Activated CD8-positive, alpha-beta memory T cell treated with anti-CD3 and anti-CD28 coated beads, Interleukin-2, amount 50 U/mL, for 4 hours (primary cell): ENCODE data around the gene PLEKHM3.

ENCODE experiments used
- DNase-seq: peaks from one replicate; pipeline ENCODE4 v3.0.0-alpha.2; 2020

Gene PLEKHM3

GRCh38 chr2:207944334-207944733 lies 81.0 kb downstream of the PLEKHM3 start:
- DNase-seq = no peak

DNA sequence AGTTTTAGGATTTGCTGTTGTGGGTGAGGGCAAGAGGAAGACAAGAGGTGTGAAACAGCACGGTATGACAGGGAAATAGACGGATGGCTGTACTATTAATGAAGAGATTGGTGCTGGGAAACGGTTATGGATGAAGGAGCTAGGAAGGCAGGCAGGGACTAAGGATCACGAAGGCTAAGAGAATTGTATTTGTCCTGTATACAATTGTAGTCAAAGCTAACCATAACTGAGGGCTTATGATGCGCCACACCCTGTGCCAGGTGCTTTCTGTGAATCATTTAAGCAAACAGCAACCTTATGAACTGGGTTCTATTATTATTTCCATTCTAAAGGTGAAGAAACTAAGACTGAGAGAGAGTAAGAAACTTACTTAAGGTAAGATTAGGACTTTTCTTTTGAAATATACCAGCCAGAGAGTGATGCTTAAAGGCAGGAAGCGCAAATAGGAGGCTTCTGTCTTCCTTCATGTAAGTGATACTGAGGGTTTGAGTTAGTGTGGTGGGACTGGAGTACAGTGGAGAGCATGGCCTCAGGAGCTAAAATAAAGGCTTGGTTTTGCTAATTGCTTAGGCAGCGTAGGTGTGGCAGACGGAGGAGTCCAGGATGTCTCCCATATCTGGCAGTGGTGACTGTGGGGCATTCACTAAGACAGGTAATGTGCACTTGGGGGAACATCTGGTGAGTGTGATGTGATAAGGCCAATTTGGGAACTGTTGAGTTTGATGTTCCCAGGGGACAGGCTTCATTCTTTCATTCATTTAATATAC lies 85.8 kb downstream of the PLEKHM3 start:
- no peak for DNase-seq

DNA sequence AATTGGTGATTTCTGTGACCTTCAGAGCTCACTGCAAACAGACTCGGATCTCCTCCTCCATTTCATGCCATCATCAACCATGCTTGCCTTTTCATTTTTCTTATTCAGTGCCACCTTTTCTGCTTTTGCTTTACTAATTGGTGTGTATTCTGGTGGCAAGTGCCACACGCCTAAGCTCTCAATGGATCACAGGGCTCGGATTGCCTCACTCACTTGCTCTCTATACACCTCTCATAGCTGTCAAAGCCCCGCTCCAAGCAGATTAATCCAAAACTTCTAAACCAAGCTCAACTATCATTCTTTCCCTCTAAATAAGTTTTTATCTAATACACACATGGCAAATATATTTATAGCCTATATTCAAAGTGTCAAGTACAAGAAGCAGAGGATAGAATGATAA lies 86.4 kb downstream of the PLEKHM3 start:
- DNase-seq = no peak

DNA sequence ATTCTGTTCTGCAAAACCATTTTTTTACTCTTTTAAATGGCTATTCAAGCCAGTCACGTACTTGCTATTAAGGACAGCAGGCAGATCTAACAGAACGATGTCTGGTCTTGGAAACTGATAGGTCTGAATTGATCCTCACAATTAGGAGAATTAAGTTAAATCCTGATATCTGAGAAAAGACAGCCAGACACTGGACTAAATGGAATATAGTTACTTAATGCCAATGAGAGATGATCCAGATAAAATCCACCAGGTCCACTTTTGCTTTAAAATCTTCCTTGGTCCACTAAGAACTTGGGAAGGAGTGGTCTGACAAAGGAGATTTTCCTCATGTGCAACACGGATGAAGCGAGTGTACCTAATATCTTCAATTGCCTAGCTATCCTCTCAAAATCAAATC lies 86.9 kb downstream of the PLEKHM3 start:
- DNase-seq = no peak

DNA sequence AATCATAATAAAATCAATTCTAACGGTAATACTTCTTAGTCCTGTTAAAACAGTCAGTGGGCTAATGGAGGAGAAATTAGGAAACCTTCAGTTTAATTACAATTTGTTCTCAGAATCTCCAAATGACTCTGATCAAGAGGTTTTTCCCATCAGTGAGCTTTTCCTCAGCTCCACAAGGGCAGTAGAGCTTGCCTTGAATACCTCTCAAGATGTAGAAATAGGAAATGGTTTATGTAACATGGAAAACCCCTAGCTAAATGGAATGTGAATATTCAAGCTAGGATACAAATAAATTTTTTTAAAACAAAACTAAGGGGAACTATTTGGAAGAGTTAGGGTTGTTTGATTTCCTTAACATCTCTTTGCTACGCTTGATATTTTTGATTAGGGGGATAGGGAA lies 87.5 kb downstream of the PLEKHM3 start:
- DNase-seq = no peak

- no peak for DNase-seq
These were observed 88.1 kb downstream of the PLEKHM3 start for GRCh38 chr2:207937253-207937652.

- DNase-seq = no peak
These were observed 88.9 kb downstream of the PLEKHM3 start for GRCh38 chr2:207936380-207936779.

GRCh38 chr2:207935991-207936370 lies 89.3 kb downstream of the PLEKHM3 start:
- no peak for DNase-seq

DNA sequence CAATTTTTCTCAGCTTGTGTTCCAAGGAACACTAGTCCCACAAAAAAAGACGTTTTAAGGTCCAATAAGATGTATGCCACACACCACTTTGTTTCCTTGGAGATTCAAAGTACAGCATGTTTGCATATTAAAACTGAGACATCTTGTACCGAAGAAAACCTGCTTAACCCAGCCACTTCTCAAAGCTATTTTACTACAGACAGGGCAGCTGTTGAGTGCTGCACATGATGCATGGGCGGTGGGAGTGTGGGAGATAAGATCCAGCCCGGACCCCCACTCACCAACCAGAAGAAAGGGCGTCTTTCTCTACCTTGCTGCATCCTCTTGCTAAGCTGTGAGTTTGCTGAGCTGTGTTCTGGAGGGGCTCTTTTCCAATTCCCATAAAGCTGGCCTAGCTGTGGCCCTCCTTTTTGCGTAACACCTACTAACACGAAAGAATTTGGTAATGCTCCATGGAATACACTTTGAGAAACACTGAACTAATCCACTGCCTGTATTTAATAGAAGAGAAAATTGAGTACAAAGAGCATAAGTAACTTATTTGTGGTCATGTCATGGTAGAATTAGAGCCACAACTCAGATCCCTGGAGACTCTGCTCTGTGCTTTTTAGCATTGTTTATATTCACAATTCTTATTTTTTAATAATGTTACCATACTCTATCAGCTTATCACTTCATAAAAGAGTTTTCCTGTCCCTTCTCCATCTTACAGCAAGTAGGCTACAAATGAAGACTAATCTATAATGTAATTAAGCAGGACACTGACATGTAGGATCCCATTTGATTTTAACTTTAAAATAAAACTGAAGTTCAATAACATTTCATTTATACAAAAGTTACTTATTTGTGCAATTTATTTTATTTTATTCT lies 90.0 kb downstream of the PLEKHM3 start:
- no peak for DNase-seq

DNA sequence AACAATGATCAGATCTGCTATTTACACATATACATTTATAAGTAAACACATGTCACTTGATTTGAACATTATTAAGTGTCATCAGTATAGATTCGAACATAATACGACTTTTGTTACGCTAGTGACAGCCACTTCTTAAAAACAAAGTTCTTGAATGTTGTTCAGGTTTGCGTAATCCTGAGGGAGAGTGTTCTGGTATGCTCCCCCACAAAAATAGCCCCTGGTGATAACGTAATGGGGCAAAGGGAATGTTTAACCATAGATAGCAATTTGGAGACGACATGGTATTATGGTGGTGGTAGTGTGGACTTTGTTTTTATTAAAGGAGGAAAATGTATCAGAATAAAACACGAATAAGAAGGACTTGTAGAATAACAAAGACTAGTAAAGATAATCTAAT lies 90.6 kb downstream of the PLEKHM3 start:
- no peak for DNase-seq

DNA sequence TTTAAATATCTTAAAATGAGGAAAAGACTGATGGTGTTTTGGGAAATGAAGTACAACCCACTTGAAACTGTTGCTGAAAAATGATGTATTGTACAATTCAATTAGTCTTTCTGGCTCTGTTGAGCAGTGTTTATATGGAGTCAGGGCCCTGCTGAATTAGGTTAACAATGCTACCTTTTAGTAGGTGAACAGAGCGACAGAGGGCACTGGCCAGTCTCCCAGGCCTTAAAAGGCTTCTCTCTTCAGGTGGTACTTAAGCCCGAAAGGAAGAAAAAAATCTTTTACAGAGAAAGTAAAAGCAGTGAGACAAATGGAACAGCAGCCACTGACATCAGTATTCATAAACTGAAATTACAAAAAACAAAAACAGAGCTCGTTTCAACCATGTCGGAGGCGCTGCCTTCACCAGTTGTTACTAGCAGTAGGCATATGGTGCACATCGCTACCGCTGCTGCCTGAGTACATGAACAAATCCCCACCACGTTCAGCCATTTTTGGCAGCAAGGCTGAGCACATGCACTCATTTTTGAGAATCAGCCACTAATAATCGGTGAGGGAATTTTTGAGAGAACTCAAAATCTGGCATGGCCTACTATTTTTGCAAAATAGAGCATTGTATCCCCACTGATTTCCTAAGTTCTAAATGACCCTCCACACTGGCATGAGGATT lies 91.8 kb downstream of the PLEKHM3 start:
- DNase-seq = no peak

- DNase-seq = no peak
These were observed 93.2 kb downstream of the PLEKHM3 start for GRCh38 chr2:207932106-207932505.

DNA sequence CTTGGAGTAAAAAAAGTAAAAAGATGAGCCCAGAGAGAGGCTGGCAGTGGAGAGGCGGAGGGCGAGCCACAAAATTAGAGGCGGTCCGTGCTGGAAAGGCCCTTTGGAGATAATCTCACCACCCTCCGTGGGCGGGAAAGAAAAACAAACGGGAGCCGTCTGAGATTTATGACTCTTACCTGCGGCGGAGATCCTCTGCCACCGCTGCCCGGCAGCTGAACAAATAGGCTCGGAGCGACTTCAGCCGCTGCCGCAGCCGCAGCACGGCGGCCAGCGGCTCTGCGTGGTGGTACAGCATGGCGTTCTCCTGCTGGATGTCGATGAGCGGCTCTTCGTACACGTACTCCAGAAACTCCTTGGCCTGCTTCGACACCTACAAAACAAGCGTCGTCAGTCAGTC lies 94.6 kb downstream of the PLEKHM3 start:
- DNase-seq = no peak

DNA sequence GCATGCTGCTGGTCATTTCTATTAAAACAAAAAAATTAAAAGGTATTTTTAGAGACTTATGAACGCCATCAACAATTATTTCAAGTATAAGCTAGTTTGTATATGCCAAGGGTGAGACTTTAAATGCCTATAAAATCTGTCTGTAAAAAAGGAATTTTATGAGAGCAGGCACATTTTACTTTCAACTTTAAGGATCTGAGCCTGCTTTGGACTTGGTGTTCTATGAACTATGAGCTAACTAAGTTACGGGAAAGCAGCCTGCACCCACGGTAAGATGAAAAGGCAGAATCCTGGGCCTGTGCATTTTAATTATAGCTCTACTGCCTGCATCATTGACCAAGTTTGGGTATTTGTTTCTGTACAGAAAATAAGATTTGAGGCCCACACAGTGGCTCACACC lies 95.4 kb downstream of the PLEKHM3 start:
- no peak for DNase-seq

GRCh38 chr2:207928079-207928478 lies 97.2 kb downstream of the PLEKHM3 start:
- DNase-seq = no peak

DNA sequence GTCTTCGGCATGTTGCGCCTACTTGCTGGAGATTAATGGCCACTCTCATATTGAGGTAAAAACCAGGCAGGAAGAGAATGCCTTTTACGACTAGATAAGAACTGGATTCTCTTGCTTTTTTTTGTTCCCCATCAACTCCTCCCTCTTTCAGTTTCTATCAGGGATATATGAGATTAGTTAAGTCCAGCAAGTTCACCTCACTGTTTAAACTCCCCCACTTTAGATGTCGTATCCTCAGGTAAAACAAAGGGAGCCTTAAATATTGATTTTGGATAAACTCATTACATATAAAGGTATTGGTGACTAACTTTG lies 98.4 kb downstream of the PLEKHM3 start:
- DNase-seq = no peak

DNA sequence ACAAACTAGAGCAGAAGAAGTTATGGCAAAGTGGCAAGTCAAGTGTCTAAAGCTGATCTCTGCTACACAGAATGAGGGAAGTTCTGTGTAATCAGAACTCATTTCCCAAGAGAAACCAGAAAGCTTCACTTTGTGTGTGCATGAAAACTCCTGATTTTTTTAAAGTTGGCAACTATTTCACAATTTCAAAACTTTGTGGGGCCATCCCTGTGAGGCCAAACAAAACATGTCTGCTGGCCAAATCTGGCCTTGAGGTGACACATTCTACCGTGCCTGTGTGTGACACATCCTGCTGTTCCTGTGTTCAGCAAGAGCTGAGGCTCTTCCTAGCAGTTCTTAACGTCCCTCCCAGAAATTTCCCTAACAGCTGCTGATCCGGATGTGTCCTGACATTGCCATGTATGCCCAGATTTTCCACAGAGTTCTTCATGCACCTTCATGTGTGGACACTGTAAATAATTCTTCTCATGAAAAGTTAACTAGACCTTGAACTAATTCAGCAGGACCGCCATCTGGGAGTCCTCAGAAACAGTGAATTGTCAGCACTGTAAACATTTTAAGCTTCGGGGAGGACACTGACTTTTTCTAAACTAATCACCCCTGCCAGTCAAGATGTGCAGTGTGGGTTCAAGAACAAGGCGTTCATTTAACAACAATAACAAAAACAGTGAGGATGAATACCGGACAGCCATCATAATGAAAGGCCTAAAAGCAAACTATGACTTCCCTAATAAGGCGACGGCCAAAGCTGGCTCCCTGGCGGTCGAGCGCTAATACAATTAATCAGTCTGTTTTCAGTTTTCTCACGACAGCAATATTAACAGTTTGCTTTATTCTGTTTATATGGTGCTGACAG lies 99.0 kb downstream of the PLEKHM3 start:
- DNase-seq = no peak

GRCh38 chr2:207925601-207926000 lies 99.7 kb downstream of the PLEKHM3 start:
- no peak for DNase-seq

DNA sequence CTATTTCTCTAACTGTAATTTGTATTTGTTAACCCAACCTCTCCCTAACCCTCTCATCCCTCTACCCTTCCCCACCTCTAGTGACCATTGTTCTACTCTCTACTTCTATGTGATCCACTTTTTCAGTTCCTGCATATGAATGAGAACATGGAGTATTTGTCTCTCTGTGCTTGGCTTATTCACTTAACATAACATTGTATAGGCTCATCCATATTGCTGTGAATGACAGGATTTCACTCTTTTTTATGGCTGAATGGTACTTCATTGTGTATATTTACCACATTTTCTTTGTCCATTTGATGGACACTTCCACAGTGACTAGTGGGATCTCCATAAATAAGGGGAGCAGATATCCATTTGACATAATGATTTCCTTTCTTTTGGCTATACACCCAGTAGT lies 103.7 kb downstream of the PLEKHM3 start:
- no peak for DNase-seq

GRCh38 chr2:207920721-207921120 lies 104.6 kb downstream of the PLEKHM3 start:
- DNase-seq = no peak

DNA sequence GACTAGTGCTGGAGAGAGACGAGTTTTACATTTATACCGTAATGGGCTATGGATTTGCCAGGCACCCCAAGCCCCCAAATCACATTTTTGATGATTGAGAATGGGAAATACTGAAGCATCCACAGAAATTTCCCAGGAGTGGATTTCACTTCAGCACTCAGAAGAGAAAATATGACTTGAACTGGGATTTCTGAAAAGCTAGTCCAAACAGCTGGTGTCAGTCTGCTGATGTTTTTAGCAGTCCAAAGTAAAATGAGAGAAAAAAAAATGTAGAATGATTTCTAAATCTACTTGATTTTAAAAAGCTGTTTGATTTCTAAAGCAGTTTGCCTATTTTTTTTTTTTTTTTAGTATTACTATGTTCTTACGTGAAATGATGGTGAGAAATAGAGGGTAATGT lies 105.0 kb downstream of the PLEKHM3 start:
- no peak for DNase-seq

DNA sequence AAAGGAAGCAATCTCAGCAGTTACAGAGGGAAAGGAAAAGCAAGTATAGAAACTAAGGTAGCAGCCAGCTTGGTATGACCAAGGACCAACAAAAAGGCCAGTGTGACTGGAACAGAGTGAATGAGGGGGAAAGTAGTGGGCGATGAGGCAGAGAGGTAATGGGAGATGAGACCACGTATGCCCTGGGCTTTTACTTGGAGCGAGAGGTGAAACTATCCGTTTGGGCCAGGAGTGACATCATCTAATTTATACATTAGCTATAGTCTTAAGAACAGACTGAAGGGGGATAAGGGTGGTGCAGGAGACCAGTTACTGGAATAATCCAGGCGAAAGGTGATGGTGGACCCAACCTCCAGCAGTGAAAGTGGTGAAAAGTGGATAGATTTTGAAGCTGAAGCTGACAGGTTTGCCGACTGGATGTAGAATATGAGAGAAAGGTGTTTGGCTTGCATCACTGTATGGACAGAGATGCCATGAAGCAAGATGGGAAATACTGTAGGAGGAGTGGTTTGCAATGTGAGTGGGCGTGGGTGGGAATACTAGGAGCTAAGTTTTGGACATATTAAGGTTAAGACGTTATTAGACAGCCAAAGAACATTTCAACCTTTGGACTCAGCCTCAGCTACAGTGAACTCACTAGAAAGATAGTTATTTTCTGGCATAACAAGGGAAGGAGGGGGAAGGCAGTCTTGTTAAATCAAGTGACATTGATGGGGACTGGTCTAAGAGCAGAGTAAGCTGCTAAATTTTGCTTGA lies 106.0 kb downstream of the PLEKHM3 start:
- no peak for DNase-seq
